ENCODE measurements around the gene TSPEAR.

Gene TSPEAR

GRCh38 chr21:44658541-44658910 is 52.8 kb downstream of the TSPEAR start:
- H3K4me3 Mint-ChIP-seq, result no peak overlapping the region
- no peak for TF ChIP-seq CTCF (IDR thresholded peaks at IDR 0.05; ENCODE audit: unreplicated experiment in 3 of 3)
- peaks cover 4% of the 10 kb centered on the region for H3K27me3 Mint-ChIP-seq (ENCODE audit: low read depth)
- no peaks in the 10 kb centered on the region for H3K36me3 Mint-ChIP-seq (ENCODE audit: low read depth)
- peaks cover 42% of the 10 kb centered on the region for H3K9me3 Mint-ChIP-seq
- no peaks in the 10 kb centered on the region for H3K4me1 Mint-ChIP-seq
- no peak overlapping the region for H3K27ac Mint-ChIP-seq

GRCh38 chr21:44657635-44658540 is 53.5 kb downstream of the TSPEAR start, which contains the start of gene KRTAP12-3:
TSS of gene KRTAP12-3 (plus strand) at chr21:44657932. CDS start at chr21:44657980, 48 bp downstream.
- Mint-ChIP-seq H3K9me3 (peaks cover 43% of the 10 kb centered on the region), H3K4me3 (no peak within 1 kb of the TSS), H3K27me3 (ENCODE audit: low read depth) (peaks cover 6% of the 10 kb centered on the region), H3K4me1 (no peaks in the 10 kb centered on the region), H3K27ac (no peak within 1 kb of the TSS), H3K36me3 (ENCODE audit: low read depth) (no peaks in the 10 kb centered on the region)
- no peak for TF ChIP-seq CTCF (IDR thresholded peaks at IDR 0.05; ENCODE audit: unreplicated experiment in 3 of 3)

- peaks cover 41% of the 10 kb centered on the region for H3K9me3 Mint-ChIP-seq
- no peaks in the 10 kb centered on the region for H3K4me1 Mint-ChIP-seq
- TF ChIP-seq CTCF (IDR thresholded peaks at IDR 0.05; ENCODE audit: unreplicated experiment in 3 of 3), result no peak
- no peak overlapping the region for H3K27ac Mint-ChIP-seq
- H3K27me3 Mint-ChIP-seq (ENCODE audit: low read depth), result peaks cover 9% of the 10 kb centered on the region
- H3K36me3 Mint-ChIP-seq (ENCODE audit: low read depth), result no peaks in the 10 kb centered on the region
- no peak overlapping the region for H3K4me3 Mint-ChIP-seq
Measured at GRCh38 chr21:44656868-44657267, 54.5 kb downstream of the TSPEAR start.

- no peak within 1 kb of the TSS for H3K4me3 Mint-ChIP-seq
- H3K4me1 Mint-ChIP-seq, result no peaks in the 10 kb centered on the region
- no peak for TF ChIP-seq CTCF (IDR thresholded peaks at IDR 0.05; ENCODE audit: unreplicated experiment in 3 of 3)
- H3K27me3 Mint-ChIP-seq (ENCODE audit: low read depth), result peaks cover 14% of the 10 kb centered on the region
- no peak within 1 kb of the TSS for H3K27ac Mint-ChIP-seq
- peaks cover 34% of the 10 kb centered on the region for H3K9me3 Mint-ChIP-seq
- H3K36me3 Mint-ChIP-seq (ENCODE audit: low read depth), result no peaks in the 10 kb centered on the region
Measured at GRCh38 chr21:44654576-44655175, 56.7 kb downstream of the TSPEAR start, which contains the start of gene KRTAP12-4. TSS of gene KRTAP12-4 (minus strand) at chr21:44654659. CDS start at chr21:44654614, 45 bp downstream.

GRCh38 chr21:44653656-44654575 is 57.5 kb downstream of the TSPEAR start:
- Mint-ChIP-seq H3K4me1 (no peaks in the 10 kb centered on the region), H3K4me3 (no peak overlapping the region), H3K36me3 (ENCODE audit: low read depth) (no peaks in the 10 kb centered on the region), H3K27me3 (ENCODE audit: low read depth) (peaks cover 14% of the 10 kb centered on the region), H3K9me3 (peaks cover 34% of the 10 kb centered on the region), H3K27ac (no peak overlapping the region)
- no peak for TF ChIP-seq CTCF (IDR thresholded peaks at IDR 0.05; ENCODE audit: unreplicated experiment in 3 of 3)

Measured in nephron (organoid).